Forelimb muscle (tissue), 1 donor: Measurements from ENCODE around the gene THAP3. TPM values are rescaled to one million over a fixed set of nuclear protein-coding genes. Genes with fewer than 3 reads are reported as not detected.
"Not testable (repeated sequence)": the region's sequence is repeated elsewhere in the genome, so short reads cannot be mapped to it uniquely, and the experiment has no call there.

Experiments used
- DNase-seq: peaks from one replicate; pipeline ENCODE4 v3.0.0-alpha.2; 2013; ENCODE audit warnings: low read depth
- polyA plus RNA-seq: library from polyadenylated mRNA; unstranded; fragments of 120-200 nt; gene quantifications from one replicate; pipeline ENCODE4 v1.2.1, GENCODE V29; 2013; ENCODE audit not compliant: insufficient read length

THAP3 gene
- polyA plus RNA-seq, 1 donor: 16.8 TPM

DNA sequence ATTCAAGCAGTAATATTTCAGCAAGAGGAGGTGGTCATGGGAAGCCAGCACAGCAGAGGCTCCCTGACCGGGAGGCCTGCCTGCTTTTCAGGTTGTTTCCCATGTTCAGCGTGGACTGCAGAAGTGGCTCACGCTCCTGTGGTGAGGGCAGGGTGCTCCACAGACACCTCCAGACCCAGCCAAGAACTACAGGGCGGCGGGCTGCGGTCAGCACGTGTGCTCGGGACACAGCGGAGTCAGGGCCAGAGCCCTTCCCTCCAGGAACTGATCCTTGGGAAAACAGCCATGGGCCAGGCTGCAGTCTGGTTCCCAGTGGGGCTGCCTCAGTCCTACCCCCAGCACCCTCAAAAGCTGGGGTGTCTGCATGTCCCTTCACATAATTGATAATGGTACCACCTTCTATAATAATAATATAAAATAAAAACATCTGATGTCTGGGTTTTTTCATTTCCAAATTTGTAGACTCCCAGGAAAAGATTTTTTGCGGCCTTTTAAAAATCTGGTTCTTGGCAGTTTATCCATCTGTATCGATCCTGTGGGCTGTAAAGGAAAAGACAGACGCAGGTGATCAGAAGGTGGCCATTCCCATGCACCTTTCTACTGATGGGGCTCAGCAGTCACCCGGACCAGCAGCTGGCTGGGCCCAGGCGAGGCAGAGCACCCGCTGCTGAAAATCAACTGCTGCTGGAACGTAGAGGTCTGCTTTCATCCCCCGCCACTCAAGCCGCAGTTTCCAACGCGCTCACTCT lies 10.7 kb downstream of the THAP3 start:
- no peak for DNase-seq

- no peak for DNase-seq
These were observed 11.5 kb downstream of the THAP3 start for GRCh38 chr1:6635910-6636760.

- not testable (repeated sequence) for DNase-seq
These were observed 12.1 kb downstream of the THAP3 start for GRCh38 chr1:6636778-6637177.

DNA sequence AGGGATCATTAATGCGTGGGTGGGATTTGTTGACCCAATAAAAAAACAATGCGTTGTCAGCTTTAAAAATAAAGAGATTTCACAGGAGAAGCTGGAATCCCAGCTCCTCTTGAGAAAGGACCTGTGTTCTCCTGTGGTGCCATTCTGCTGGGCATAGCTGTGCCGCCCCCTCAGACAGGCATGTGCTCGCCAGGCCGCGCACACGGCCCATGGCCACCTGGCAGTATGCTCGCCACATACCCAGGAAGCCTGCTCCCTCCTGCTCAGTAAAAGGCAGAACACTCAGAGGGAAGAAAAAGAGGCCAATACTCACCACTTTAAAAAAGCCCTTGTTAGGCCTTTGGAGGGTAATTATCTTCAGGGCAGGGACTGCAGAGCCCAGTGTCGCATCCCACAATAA lies 13.1 kb downstream of the THAP3 start:
- no peak for DNase-seq

GRCh38 chr1:6638226-6638625 lies 13.6 kb downstream of the THAP3 start:
- peak; percentile 40 for DNase-seq

- not testable (repeated sequence) for DNase-seq
These were observed 16.2 kb downstream of the THAP3 start for GRCh38 chr1:6640867-6641266.

DNA sequence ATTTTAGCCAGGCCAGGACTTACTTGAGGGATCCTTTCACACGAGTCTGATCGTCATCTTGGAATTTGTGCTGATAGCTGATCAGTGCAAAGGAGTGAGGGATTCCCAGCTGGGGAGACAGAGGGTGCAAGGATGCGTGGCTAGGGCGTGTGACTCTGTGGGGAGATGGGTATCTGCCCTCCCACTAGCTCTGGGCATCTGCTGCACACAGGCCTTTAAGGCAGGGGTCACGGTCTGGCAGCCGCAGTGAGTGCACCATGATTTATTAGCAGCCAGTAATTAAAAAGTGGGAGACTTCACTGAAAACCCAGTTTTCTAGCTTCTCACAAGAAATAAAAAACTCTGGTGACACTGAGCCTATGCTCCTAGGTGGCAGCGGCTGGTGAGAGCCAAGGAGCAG lies 20.4 kb downstream of the THAP3 start:
- no peak for DNase-seq

DNA sequence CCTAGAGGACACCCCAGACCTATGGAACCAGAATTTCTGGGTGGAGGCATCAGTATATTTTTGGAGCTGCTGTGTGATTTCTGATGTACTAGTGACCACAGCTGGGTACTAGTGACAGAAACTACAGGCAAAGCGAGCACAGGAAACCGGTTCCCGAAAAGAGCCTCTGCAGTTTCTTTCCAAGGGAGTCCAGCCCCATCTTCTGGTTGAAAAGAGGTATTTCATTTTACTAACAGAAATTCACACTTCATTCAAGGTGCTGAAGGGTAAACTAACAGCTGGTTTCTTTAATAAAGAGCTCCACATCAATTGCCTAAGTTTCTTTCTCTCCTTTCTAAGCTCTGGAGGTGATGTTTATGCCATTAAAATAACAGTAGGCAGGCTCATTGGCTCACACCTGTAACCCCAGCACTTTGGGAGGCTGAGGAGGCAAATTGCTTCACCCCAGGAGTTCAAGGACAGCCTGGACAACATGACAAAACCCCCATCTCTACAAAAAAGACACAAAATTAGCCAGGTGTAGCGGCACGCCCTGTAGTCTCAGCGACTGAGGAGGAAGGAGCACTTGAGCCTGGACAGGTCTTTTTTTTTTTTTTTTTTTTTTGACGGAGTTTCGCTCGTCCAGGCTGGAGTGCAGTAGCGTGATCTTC lies 22.0 kb downstream of the THAP3 start:
- no peak for DNase-seq

DNA sequence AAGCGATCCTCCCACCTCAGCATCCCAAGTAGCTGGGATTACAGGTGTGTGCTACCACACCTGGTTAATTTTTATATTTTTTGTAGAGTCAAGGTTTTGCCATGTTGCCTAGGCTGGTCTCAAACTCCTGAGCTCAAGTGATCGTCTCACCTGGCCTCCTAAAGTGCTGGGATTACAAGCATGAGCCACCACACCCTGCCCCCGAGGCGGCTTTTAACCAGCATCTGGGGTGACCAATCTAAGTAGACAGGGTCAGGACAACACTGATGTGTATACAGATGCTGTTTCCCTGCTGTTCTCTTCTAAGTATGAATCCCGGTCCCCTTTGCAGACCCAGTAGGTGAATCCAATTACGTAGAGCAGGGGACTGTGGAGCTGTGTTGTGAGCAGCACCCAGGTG lies 23.9 kb downstream of the THAP3 start:
- DNase-seq: no peak

GRCh38 chr1:6651909-6652308 lies 27.2 kb downstream of the THAP3 start:
- DNase-seq: no peak

- DNase-seq: no peak
These were observed 28.3 kb downstream of the THAP3 start for GRCh38 chr1:6652986-6653385.

- DNase-seq: no peak
These were observed 29.0 kb downstream of the THAP3 start for GRCh38 chr1:6653436-6654290.

DNA sequence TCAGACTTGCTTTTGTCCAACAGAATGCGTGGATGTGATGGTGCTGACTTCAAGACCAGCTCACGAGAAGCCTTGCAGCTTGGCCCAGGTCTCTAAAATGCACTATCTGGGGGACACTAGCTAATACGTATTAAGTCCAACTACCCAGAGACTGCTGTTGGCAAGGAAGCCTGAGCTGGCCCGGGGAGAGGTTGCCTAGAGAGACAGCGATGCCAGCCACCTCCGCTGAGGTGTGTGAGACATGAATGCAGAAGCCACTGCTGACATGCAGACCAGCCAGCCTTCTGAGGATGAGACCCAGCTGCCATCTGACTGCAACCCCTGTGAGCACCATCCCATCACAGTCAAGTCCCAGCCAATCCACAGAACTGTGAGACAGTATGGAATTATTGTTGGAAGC lies 32.5 kb downstream of the THAP3 start:
- no peak for DNase-seq

DNA sequence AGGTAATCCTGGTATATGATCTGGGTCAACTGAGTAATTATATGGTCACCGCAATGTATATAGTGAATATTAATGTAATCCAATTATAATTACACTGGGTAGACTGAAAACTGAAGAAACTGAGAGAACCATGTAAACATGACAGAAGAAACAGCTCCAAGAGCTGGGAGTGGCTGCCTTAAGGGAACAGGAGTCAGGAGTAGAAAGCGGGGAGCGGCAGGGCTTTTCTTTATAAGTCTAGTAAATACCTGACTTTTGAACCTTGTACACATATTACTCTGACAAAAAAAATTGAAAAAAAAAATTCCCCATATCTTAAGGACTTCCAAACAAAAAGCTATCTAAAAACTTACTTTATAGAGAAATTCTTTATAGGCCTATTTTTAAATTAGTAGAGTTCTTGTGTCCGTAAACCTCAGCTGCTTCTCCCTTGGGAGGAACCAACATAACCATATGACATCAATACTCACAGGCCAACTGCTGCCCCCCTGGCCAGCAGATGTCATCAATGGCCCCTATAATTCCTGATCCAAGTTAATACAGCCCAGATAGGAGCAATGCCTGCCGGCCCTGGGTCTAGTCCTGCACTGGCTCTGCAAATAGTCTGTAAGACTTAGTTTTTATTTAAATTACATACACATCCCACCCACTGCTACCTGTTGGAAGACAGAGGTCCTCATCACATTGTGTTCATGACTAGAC lies 33.8 kb downstream of the THAP3 start:
- DNase-seq: no peak

DNA sequence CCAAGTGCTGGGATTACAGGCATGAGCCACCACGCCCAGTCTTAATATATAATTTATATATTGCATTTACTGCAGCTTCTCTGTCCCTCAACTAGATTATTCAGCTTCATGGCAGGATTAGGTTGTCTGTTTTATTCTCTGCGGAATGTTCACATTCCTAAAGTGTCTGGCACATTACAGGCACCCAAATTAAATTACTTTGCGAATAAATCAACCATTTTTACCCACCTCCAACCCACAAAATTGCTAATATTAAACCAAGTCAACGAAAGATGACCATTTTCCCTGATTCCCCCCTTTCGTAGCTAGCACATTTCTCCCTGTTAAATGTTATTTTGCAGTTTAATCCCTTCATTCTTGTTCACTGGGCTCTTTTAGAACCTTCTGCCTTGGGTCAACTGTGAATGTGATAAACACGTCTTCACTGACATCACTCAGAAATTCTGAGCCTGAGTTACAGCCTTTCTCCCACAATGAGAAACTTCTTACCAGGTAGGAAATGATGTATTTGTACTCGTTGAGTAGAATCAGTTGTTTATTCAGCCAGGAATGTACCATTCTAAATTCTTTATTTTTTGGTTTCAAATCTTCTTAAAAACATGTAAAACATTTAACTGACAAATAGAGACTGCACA lies 35.9 kb downstream of the THAP3 start:
- DNase-seq: no peak

DNA sequence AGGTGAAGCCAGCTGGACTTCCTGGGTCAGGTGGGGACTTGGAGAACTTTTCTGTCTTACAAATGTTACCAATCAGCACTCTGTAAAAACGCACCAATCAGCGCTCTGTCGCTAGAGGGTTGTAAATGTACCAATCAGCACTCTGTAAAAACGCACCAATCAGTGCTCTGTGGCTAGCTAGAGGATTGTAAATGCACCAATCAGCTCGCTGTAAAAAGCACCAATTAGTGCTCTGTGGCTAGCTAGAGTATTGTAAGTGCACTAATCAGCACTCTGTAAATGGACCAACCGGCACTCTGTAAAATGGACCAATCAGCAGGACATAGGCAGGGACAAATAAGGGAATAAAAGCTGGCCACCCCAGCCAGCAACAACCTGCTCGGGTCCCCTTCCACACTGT lies 37.8 kb downstream of the THAP3 start:
- DNase-seq: not testable (repeated sequence)

- DNase-seq: no peak
These were observed 42.0 kb downstream of the THAP3 start for GRCh38 chr1:6666696-6667095.

DNA sequence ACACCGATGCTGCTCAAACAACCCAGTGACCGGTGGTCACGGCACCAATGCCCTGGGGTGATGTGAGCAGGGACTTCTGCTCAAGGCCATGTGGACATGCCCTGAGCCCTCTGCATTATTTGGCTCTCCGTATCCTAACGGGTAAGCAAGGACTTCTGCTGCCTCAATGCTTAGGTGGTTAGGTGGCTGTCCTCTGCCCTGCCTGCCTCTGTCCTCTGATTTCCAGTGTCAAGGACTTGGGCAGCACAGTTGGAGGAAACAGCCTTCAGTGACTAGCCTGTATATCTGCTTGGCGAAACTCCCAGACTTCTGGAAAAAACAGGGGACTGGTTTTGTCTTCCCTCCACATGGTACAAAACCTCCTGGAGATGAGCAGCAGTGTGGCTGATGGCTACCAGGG lies 42.5 kb downstream of the THAP3 start:
- DNase-seq: no peak

GRCh38 chr1:6668503-6668902 lies 43.8 kb downstream of the THAP3 start:
- no peak for DNase-seq

DNA sequence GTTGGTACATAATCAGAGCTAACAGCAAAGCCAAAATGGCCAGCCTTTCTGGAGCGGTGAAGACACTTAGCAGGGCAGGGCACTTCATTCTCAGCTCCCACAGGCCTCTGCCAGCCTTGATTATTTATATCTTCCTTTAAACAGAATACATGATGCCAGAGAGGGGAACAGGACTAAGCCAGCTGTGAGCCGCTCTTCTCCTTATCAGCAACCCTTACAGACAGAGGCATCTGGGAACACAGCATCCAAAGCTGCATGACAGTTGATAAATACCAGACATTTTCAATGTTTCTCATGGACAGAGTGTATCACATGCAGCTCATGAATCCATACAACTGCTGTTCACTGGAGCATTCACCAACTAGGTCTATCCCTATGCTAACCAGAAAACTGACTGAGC lies 47.9 kb downstream of the THAP3 start:
- DNase-seq: no peak
